Skeletal muscle cell (primary cell): Measurements from ENCODE around the gene PTER.
A peak's percentile ranks its signal among the peaks of the same experiment; 100 is the strongest.

Experiments used
- DNase-seq: peaks from one replicate; pipeline ENCODE4 v3.0.0-alpha.2; 2010; ENCODE audit warnings: low read depth
- H3K4me3 ChIP-seq: 2 replicates; pipeline ENCODE4 v1.5.1; 2011; ENCODE audit warnings: low read depth, mild to moderate bottlenecking, control low read depth, low read length, moderate library complexity

Gene PTER

GRCh38 chr10:16521311-16522016 lies 84.7 kb downstream of the PTER start, which contains the start of gene C1QL3:
TSS of gene C1QL3 (minus strand) at chr10:16521879. CDS start at chr10:16521065, 814 bp downstream.
- H3K4me3 ChIP-seq, result peak within 1 kb of the TSS; percentile 42
- no peak for DNase-seq

GRCh38 chr10:16527452-16527851 lies 90.6 kb downstream of the PTER start:
- H3K4me3 ChIP-seq, result no peak overlapping the region
- DNase-seq, result no peak

- DNase-seq, result no peak
- no peak overlapping the region for H3K4me3 ChIP-seq
Observed at GRCh38 chr10:16529853-16530252, 93.0 kb downstream of the PTER start.

- H3K4me3 ChIP-seq, result no peak overlapping the region
- no peak for DNase-seq
Observed at GRCh38 chr10:16536155-16536554, 99.3 kb downstream of the PTER start.

- H3K4me3 ChIP-seq, result no peak overlapping the region
Observed at GRCh38 chr10:16544099-16544498, 107.3 kb downstream of the PTER start.

GRCh38 chr10:16544591-16544990 lies 107.8 kb downstream of the PTER start:
- H3K4me3 ChIP-seq, result no peak overlapping the region
- no peak for DNase-seq

More at GRCh38 chr10:16544099-16544498, 107.3 kb downstream of the PTER start:
- DNase-seq, result no peak

- DNase-seq, result no peak
- H3K4me3 ChIP-seq, result no peak overlapping the region
Observed at GRCh38 chr10:16545116-16545736, 108.4 kb downstream of the PTER start.

- no peak overlapping the region for H3K4me3 ChIP-seq
- DNase-seq, result no peak
Observed at GRCh38 chr10:16547973-16548372, 111.2 kb downstream of the PTER start.

GRCh38 chr10:16559236-16559773 lies 122.5 kb downstream of the PTER start:
- DNase-seq, result no peak
- no peak overlapping the region for H3K4me3 ChIP-seq

- no peak overlapping the region for H3K4me3 ChIP-seq
- DNase-seq, result no peak
Observed at GRCh38 chr10:16562891-16563290, 126.1 kb downstream of the PTER start.
